Suprapubic skin (tissue), 4 donors: ENCODE results near the gene METTL5. TPM values are rescaled to one million over a fixed set of nuclear protein-coding genes. Genes with fewer than 3 reads are reported as not detected.

Experiments
- DNase-seq, 2 donors: peaks; one replicate each; pipeline ENCODE4 v3.0.0-alpha.2; 2019; ENCODE audit warnings: low spot score in 2 of 2
- H3K27ac ChIP-seq: fragments of 200-600 bp; sonication (generic); one replicate; pipeline ENCODE4 v1.5.1; 2019
- H3K27me3 ChIP-seq: fragments of 200-600 bp; sonication (generic); one replicate; pipeline ENCODE4 v1.5.1; 2019
- H3K36me3 ChIP-seq: fragments of 200-600 bp; sonication (generic); one replicate; pipeline ENCODE4 v1.5.1; 2019
- H3K4me1 ChIP-seq: fragments of 200-600 bp; sonication (generic); one replicate; pipeline ENCODE4 v1.5.1; 2019
- H3K4me3 ChIP-seq: fragments of 200-600 bp; sonication (generic); one replicate; pipeline ENCODE4 v1.5.1; 2019; ENCODE audit warnings: mild to moderate bottlenecking
- H3K9me3 ChIP-seq: fragments of 200-600 bp; sonication (generic); one replicate; pipeline ENCODE4 v1.5.1; 2019
- CTCF ChIP-seq, 2 donors: fragments of 200-600 bp in 1 of 2; fragments of 450-650 bp in 1 of 2; sonication (generic) in 1 of 2; IDR thresholded peaks; one replicate each; pipeline ENCODE4 v1.5.1; 2016 to 2019; ENCODE audit warnings: antibody characterized with exemption in 2 of 2, mild to moderate bottlenecking in 1 of 2, moderate library complexity in 1 of 2
- EP300 ChIP-seq: sonication (generic); formaldehyde crosslinking; IDR thresholded peaks from one replicate; pipeline ENCODE4 v1.6.1; 2017; ENCODE audit warnings: antibody characterized with exemption
- POLR2A ChIP-seq, 2 donors: fragments of 450-650 bp; IDR thresholded peaks; one replicate each; pipeline ENCODE4 v1.6.1; 2017; ENCODE audit warnings: antibody characterized with exemption in 2 of 2, mild to moderate bottlenecking in 2 of 2, moderate library complexity in 2 of 2
- POLR2AphosphoS5 ChIP-seq, 3 donors: sonication (generic); formaldehyde crosslinking; IDR thresholded peaks; one replicate each; pipeline ENCODE4 v1.6.1; 2017; ENCODE audit warnings: antibody characterized with exemption in 3 of 3
- WGBS: methylation state at CpG from one replicate; pipeline ENCODE4 v1.1.5; 2018; 5-methylcytosine and 5-hydroxymethylcytosine counted together
- total RNA-seq, 4 donors: library from RNA; depleted of rRNA; stranded (reverse); fragments of >200 nt; gene quantifications; one replicate each; pipeline ENCODE4 v1.1.0, GENCODE V29; 2016

METTL5 gene
- total RNA-seq, 4 donors from 2014 or later, result 34.8 to 43.9 (median 41.2) TPM

- Histone ChIP-seq H3K27ac (peak overlapping the region; percentile 84), H3K4me3 (peak overlapping the region; percentile 82)
- 13% methylated on average over 4 of the region's 4 CpGs for WGBS
These were observed 26.3 kb downstream of the METTL5 start for GRCh38 chr2:169798397-169798717.

GRCh38 chr2:169797601-169798000 lies 27.1 kb downstream of the METTL5 start:
- TF ChIP-seq EP300, result no peak
- no peak for TF ChIP-seq CTCF (IDR thresholded peaks at IDR 0.05)
- TF ChIP-seq POLR2A (IDR thresholded peaks at IDR 0.05), result no peak
- no peak for TF ChIP-seq POLR2AphosphoS5 (IDR thresholded peaks at IDR 0.05)
- DNase-seq, result no peak
- WGBS, result 91% methylated on average over 5 of the region's 5 CpGs
- H3K4me3 ChIP-seq, result no peak overlapping the region
- no peak overlapping the region for H3K27ac ChIP-seq
- H3K4me1 ChIP-seq, result peaks cover 24% of the 10 kb centered on the region
- H3K9me3 ChIP-seq, result no peaks in the 10 kb centered on the region
- no peaks in the 10 kb centered on the region for H3K27me3 ChIP-seq
- peaks cover 7% of the 10 kb centered on the region for H3K36me3 ChIP-seq

More at GRCh38 chr2:169798397-169798717, 26.3 kb downstream of the METTL5 start:
- Histone ChIP-seq H3K4me1 (peaks cover 24% of the 10 kb centered on the region), H3K27me3 (no peaks in the 10 kb centered on the region), H3K9me3 (no peaks in the 10 kb centered on the region), H3K36me3 (peaks cover 7% of the 10 kb centered on the region)
- no peak for DNase-seq
- TF ChIP-seq CTCF (IDR thresholded peaks at IDR 0.05) (no peak), EP300 (no peak), POLR2AphosphoS5 (IDR thresholded peaks at IDR 0.05) (no peak), POLR2A (IDR thresholded peaks at IDR 0.05) (no peak)

DNA sequence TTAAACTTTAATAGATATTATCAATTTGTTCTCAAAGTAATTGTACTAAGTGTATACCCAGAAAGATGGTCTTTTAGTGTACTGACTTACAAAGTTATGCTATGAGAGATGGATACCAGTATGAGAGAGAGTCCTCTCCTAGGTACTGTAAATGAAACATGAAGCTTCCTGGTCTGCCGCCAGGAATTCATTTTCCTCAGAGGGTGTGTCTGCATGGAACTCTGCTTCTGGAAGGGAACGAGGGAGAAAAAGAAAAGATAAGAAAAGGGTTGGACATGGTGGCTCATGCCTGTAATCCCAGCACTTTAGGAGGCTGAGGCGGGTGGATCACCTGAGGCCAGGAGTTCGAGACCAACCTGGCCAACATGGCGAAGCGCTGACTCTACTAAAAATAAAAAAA lies 28.3 kb downstream of the METTL5 start:
- WGBS, result 66% methylated on average over 6 of the region's 6 CpGs
- no peaks in the 10 kb centered on the region for H3K27me3 ChIP-seq
- H3K27ac ChIP-seq, result no peak overlapping the region
- no peak overlapping the region for H3K4me3 ChIP-seq
- no peak for DNase-seq
- H3K9me3 ChIP-seq, result no peaks in the 10 kb centered on the region
- TF ChIP-seq CTCF (IDR thresholded peaks at IDR 0.05), result no peak
- no peak for TF ChIP-seq POLR2AphosphoS5 (IDR thresholded peaks at IDR 0.05)
- TF ChIP-seq EP300, result no peak
- TF ChIP-seq POLR2A (IDR thresholded peaks at IDR 0.05), result no peak
- H3K4me1 ChIP-seq, result peaks cover 19% of the 10 kb centered on the region
- H3K36me3 ChIP-seq, result no peaks in the 10 kb centered on the region

DNA sequence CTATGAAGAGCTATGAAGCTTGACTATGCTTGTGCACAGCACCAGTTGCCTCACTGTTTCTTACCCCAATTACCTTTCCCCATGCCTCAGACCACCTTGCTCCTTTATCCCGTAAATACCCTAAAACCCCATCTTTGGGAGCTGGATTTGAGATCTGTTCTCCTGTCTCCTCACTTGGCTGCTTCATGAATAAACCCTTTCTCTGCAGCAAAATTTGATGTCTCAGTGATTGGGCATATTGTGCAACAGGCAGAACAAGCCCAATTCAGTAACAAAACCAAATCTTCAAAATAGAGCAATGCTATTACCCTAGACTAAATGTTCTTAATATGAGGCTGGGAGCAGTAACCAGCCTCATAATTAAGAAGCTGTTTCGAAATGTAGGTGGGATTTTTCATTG lies 29.5 kb downstream of the METTL5 start:
- WGBS, result 72% methylated on average over 2 of the region's 2 CpGs
- Histone ChIP-seq H3K4me3 (no peak overlapping the region), H3K27me3 (no peaks in the 10 kb centered on the region), H3K4me1 (peaks cover 11% of the 10 kb centered on the region), H3K27ac (no peak overlapping the region), H3K36me3 (no peaks in the 10 kb centered on the region), H3K9me3 (no peaks in the 10 kb centered on the region)
- TF ChIP-seq POLR2AphosphoS5 (IDR thresholded peaks at IDR 0.05), result no peak
- no peak for TF ChIP-seq POLR2A (IDR thresholded peaks at IDR 0.05)
- no peak for TF ChIP-seq CTCF (IDR thresholded peaks at IDR 0.05)
- no peak for TF ChIP-seq EP300
- no peak for DNase-seq

GRCh38 chr2:169790581-169790980 lies 34.1 kb downstream of the METTL5 start:
- WGBS, result 89% methylated on average over 5 of the region's 5 CpGs
- Histone ChIP-seq H3K36me3 (no peaks in the 10 kb centered on the region), H3K4me3 (no peak overlapping the region), H3K4me1 (peaks cover 3% of the 10 kb centered on the region), H3K27me3 (no peaks in the 10 kb centered on the region), H3K27ac (no peak overlapping the region), H3K9me3 (no peaks in the 10 kb centered on the region)
- DNase-seq, result no peak
- TF ChIP-seq POLR2AphosphoS5 (IDR thresholded peaks at IDR 0.05), result no peak
- TF ChIP-seq EP300, result no peak
- no peak for TF ChIP-seq CTCF (IDR thresholded peaks at IDR 0.05)
